Suprapubic skin (tissue), 4 donors: Measurements from ENCODE around the gene OXA1L. TPM values are rescaled to one million over a fixed set of nuclear protein-coding genes. Genes with fewer than 3 reads are reported as not detected.

Source experiments
- DNase-seq, 2 donors: peaks; one replicate each; pipeline ENCODE4 v3.0.0-alpha.2; 2019; ENCODE audit warnings: low spot score in 2 of 2
- H3K27ac ChIP-seq: fragments of 200-600 bp; sonication (generic); one replicate; pipeline ENCODE4 v1.5.1; 2019
- H3K27me3 ChIP-seq: fragments of 200-600 bp; sonication (generic); one replicate; pipeline ENCODE4 v1.5.1; 2019
- H3K36me3 ChIP-seq: fragments of 200-600 bp; sonication (generic); one replicate; pipeline ENCODE4 v1.5.1; 2019
- H3K4me1 ChIP-seq: fragments of 200-600 bp; sonication (generic); one replicate; pipeline ENCODE4 v1.5.1; 2019
- H3K4me3 ChIP-seq: fragments of 200-600 bp; sonication (generic); one replicate; pipeline ENCODE4 v1.5.1; 2019; ENCODE audit warnings: mild to moderate bottlenecking
- H3K9me3 ChIP-seq: fragments of 200-600 bp; sonication (generic); one replicate; pipeline ENCODE4 v1.5.1; 2019
- EP300 ChIP-seq: sonication (generic); formaldehyde crosslinking; IDR thresholded peaks from one replicate; pipeline ENCODE4 v1.6.1; 2017; ENCODE audit warnings: antibody characterized with exemption
- POLR2A ChIP-seq, 2 donors: fragments of 450-650 bp; IDR thresholded peaks; one replicate each; pipeline ENCODE4 v1.6.1; 2017; ENCODE audit warnings: antibody characterized with exemption in 2 of 2, mild to moderate bottlenecking in 2 of 2, moderate library complexity in 2 of 2
- POLR2AphosphoS5 ChIP-seq, 3 donors: sonication (generic); formaldehyde crosslinking; IDR thresholded peaks; one replicate each; pipeline ENCODE4 v1.6.1; 2017; ENCODE audit warnings: antibody characterized with exemption in 3 of 3
- WGBS: methylation state at CpG from one replicate; pipeline ENCODE4 v1.1.5; 2018; 5-methylcytosine and 5-hydroxymethylcytosine counted together
- total RNA-seq, 4 donors: library from RNA; depleted of rRNA; stranded (reverse); fragments of >200 nt; gene quantifications; one replicate each; pipeline ENCODE4 v1.1.0, GENCODE V29; 2016
- TF ChIP-seq, protein P1 (sequence below), 2 donors: fragments of 200-600 bp in 1 of 2; fragments of 450-650 bp in 1 of 2; sonication (generic) in 1 of 2; IDR thresholded peaks; one replicate each; pipeline ENCODE4 v1.5.1; 2016 to 2019; ENCODE audit warnings: antibody characterized with exemption in 2 of 2, mild to moderate bottlenecking in 1 of 2, moderate library complexity in 1 of 2

The OXA1L gene
- total RNA-seq, 4 donors from 2014 or later, result 75.7 to 107 (median 91.8) TPM

DNA sequence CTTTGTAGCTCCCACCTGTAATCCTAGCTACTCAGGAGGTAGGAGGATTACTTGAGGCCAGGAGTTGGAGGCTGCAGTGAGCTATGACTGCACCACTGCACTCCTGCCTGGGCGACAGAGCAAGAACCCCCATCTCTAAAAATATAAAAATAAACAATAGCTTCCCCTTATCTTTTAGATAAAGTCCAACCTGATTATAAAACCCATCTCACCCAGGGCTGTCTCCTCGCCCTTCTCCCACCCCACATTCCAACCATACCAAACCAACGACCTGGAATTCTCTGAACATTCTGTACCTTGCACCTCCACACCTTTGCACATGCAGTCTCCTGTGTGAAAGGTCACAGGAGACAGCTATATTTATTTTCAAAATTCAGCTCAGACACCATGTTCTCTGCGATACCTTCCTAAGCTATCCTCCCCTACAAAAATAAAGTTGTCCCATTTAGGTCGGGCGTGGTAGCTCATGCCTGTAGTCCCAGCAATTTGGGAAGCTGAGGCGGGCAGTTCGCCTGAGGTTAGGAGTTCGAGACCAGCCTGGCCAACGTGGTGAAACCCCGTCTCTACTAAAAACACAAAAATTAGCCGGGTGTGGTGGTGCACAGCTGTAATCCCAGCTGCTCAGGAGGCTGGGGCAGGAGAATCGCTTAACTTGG is 41.1 kb downstream of the OXA1L start:
- WGBS, result 77% methylated on average over 13 of the region's 13 CpGs
- no peak overlapping the region for H3K27ac ChIP-seq
- H3K4me1 ChIP-seq, result no peaks in the 10 kb centered on the region
- no peaks in the 10 kb centered on the region for H3K9me3 ChIP-seq
- no peak for DNase-seq
- TF ChIP-seq POLR2AphosphoS5 (IDR thresholded peaks at IDR 0.05) (no peak), EP300 (no peak), POLR2A (IDR thresholded peaks at IDR 0.05) (no peak)
- TF ChIP-seq, protein P1, sequence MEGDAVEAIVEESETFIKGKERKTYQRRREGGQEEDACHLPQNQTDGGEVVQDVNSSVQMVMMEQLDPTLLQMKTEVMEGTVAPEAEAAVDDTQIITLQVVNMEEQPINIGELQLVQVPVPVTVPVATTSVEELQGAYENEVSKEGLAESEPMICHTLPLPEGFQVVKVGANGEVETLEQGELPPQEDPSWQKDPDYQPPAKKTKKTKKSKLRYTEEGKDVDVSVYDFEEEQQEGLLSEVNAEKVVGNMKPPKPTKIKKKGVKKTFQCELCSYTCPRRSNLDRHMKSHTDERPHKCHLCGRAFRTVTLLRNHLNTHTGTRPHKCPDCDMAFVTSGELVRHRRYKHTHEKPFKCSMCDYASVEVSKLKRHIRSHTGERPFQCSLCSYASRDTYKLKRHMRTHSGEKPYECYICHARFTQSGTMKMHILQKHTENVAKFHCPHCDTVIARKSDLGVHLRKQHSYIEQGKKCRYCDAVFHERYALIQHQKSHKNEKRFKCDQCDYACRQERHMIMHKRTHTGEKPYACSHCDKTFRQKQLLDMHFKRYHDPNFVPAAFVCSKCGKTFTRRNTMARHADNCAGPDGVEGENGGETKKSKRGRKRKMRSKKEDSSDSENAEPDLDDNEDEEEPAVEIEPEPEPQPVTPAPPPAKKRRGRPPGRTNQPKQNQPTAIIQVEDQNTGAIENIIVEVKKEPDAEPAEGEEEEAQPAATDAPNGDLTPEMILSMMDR (IDR thresholded peaks at IDR 0.05), result no peak
- no peaks in the 10 kb centered on the region for H3K36me3 ChIP-seq
- no peak overlapping the region for H3K4me3 ChIP-seq
- H3K27me3 ChIP-seq, result no peaks in the 10 kb centered on the region

DNA sequence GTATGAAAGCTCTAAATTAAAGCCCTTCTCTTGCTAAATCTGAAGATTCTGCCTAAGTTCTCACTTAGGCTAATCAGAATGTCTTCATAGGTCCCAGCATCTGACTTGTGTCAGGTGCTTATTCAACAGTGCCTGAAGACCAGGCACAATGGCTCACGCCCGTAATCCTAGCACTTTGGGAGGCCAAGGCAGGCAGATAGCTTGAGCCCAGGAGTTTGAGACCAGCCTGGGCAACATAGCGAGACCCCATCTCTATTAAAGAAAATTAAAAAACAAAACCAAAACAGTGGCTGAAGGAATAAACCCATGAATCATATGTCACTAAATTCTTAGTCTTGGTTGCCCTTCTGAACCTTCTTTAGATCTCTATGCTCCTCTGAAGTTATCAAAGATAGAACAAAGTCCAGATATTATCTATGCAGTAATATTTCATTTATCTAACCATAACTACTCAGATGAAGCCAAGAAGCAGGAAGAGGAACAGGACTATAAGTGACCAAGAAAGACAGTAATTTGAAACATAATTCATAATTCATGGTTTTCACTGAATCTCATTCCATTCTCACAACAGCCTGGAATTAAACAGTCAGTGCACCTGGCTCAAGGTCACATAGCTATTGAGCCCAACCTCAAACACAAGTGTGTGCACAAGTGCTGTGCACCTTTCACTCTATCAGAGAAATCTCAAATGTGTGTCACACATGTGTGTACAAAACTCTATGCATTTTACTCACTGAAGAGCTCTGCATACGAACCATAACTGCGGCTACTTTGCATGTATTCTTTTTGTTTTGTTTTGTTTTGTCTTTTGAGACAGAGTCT is 42.1 kb downstream of the OXA1L start:
- Histone ChIP-seq H3K4me1 (no peaks in the 10 kb centered on the region), H3K9me3 (no peaks in the 10 kb centered on the region), H3K4me3 (no peak overlapping the region), H3K27me3 (no peaks in the 10 kb centered on the region), H3K36me3 (no peaks in the 10 kb centered on the region), H3K27ac (no peak overlapping the region)
- TF ChIP-seq, protein P1 (IDR thresholded peaks at IDR 0.05), result no peak
- TF ChIP-seq POLR2AphosphoS5 (IDR thresholded peaks at IDR 0.05) (no peak), EP300 (no peak), POLR2A (IDR thresholded peaks at IDR 0.05) (no peak)
- DNase-seq, result no peak
- 77% methylated on average over 5 of the region's 5 CpGs for WGBS

DNA sequence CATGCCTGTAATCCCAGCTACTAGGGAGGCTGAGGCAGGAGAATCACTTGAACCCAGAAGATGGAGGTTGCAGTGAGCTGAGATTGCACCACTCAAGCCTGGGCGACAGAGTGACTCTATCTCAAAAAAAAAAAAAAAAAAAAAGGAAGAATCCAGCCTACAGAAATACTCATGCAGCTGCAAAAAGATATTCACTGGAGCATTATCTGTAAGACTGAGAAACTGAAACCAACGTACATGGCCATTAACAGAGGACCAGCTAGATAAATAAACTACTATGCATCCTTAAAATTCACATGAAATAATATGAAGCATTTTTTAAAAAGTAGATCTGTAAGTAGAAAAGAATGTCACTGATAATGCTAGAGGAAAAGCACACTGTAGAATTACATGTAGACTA is 45.2 kb downstream of the OXA1L start:
- WGBS, result 39% methylated on average over 2 of the region's 2 CpGs
- no peak for TF ChIP-seq POLR2A (IDR thresholded peaks at IDR 0.05)
- TF ChIP-seq, protein P1 (IDR thresholded peaks at IDR 0.05), result no peak
- TF ChIP-seq POLR2AphosphoS5 (IDR thresholded peaks at IDR 0.05), result no peak
- no peak for TF ChIP-seq EP300
- no peaks in the 10 kb centered on the region for H3K36me3 ChIP-seq
- H3K27me3 ChIP-seq, result no peaks in the 10 kb centered on the region
- H3K4me1 ChIP-seq, result peaks cover 8% of the 10 kb centered on the region
- no peaks in the 10 kb centered on the region for H3K9me3 ChIP-seq
- no peak overlapping the region for H3K27ac ChIP-seq
- H3K4me3 ChIP-seq, result no peak overlapping the region
- DNase-seq, result no peak

DNA sequence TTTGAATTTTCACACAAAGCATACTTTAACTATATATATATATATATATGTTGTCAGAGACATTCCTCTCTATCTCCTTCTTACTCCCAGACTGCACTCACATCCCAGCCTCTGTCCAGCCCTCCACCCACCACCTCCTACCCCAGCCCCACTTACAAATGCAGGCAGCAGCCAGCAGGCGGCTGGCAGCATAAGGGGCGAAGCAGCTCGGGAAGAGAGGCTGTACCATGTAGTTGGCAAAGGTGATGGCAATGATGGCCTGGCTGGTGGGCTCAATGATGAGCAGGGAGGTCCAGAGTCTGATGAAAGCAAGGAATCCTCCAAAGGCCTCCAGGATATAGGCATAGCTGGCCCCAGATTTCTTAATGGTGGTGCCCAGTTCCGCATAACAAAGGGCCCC is 46.3 kb downstream of the OXA1L start:
- Histone ChIP-seq H3K27me3 (no peaks in the 10 kb centered on the region), H3K4me3 (no peak overlapping the region)
- WGBS, result 93% methylated on average over 4 of the region's 4 CpGs

More for the DNA sequence above, 46.3 kb downstream of the OXA1L start:
- Histone ChIP-seq H3K9me3 (no peaks in the 10 kb centered on the region), H3K27ac (no peak overlapping the region), H3K4me1 (peaks cover 9% of the 10 kb centered on the region), H3K36me3 (no peaks in the 10 kb centered on the region)
- TF ChIP-seq, protein P1 (IDR thresholded peaks at IDR 0.05), result no peak
- TF ChIP-seq EP300 (no peak), POLR2A (IDR thresholded peaks at IDR 0.05) (no peak), POLR2AphosphoS5 (IDR thresholded peaks at IDR 0.05) (no peak)
- no peak for DNase-seq
